ENCODE results near the gene CCL15.

Gene CCL15

DNA sequence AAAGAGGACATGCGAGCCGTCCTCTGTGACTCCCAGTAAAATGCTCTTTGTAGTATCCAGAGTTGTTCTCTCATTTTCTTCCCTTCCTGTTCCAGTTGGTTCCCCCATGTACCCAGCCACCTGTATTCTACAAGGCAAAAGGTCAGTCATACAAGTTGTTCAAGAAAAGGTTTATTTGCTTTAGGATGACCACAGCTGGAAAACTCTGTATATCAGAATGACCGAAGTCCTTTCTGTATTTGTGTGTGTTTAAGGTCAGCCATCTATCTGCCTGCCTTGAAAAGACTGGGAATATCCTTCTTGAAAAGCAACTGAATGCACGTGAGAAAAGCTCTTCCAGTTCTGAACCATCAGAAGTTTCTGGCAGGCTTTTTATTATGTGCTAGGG lies 28.4 kb downstream of the CCL15 start:
- H3K9me3 ChIP-seq (ENCODE audit: control insufficient read depth, low read length) = no peaks in the 10 kb centered on the region
- 98 to 100% methylated on average over 3 to 4 of the region's 4 CpGs for WGBS, 2 experiments (ENCODE audit: insufficient coverage in 2 of 2)
- H3K4me3 ChIP-seq (ENCODE audit: extremely low read depth, insufficient read depth, low read length, poor library complexity, severe bottlenecking) = no peak overlapping the region
- no peaks in the 10 kb centered on the region for H3K36me3 ChIP-seq (ENCODE audit: control insufficient read depth, insufficient read depth, low read length)
- H3K27ac ChIP-seq (ENCODE audit: low read depth, low read length, severe bottlenecking) = no peak overlapping the region
- peaks cover 13% of the 10 kb centered on the region for H3K4me1 ChIP-seq (ENCODE audit: control insufficient read depth, insufficient read depth, low read length, poor library complexity, severe bottlenecking)

DNA sequence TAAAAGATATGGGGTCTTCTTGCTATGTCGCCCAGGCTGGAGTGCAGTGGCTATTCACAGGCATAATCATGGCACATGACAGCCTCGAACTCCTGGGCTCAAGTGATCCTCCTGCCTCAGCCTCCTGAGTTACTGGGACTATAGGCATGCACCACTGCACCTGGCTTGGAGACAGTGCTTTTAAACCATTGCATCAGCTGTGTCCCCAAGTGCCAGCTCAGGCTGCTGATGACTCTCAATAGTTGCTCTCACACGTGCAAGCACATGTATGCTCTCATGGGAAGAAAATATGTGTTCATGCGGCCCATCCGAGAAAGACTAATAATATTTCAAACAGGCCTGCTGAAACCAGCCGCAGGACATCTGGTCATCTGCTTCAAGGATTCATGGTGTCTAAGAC lies 28.8 kb downstream of the CCL15 start:
- Histone ChIP-seq H3K27ac (ENCODE audit: low read depth, low read length, severe bottlenecking) (no peak overlapping the region), H3K4me3 (ENCODE audit: extremely low read depth, insufficient read depth, low read length, poor library complexity, severe bottlenecking) (no peak overlapping the region)
- WGBS, 2 experiments (ENCODE audit: insufficient coverage in 2 of 2) = 92 to 97% methylated on average over 6 of the region's 6 CpGs

DNA sequence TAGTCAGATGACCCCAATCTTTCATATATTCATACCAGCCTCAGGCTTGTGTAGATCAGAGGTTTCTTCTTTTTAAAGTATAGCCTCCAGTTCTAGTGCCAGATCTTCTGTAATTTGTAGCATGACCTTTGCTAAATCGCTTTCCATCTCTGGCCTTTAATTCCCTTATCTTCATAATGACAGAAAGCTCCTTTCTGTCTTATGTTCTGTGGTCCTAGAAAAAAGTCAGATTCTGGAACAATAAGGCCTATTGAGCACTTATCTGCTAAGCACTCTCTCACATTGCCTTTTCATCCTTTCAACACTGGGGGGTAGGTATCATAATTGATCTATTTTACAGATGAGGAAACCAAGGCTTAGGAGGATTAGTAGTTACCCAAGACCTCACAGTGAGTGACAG lies 29.3 kb downstream of the CCL15 start:
- no peak overlapping the region for H3K4me3 ChIP-seq (ENCODE audit: extremely low read depth, insufficient read depth, low read length, poor library complexity, severe bottlenecking)
- no peaks in the 10 kb centered on the region for H3K36me3 ChIP-seq (ENCODE audit: control insufficient read depth, insufficient read depth, low read length)
- no peak overlapping the region for H3K27ac ChIP-seq (ENCODE audit: low read depth, low read length, severe bottlenecking)
- H3K4me1 ChIP-seq (ENCODE audit: control insufficient read depth, insufficient read depth, low read length, poor library complexity, severe bottlenecking) = peaks cover 13% of the 10 kb centered on the region
- WGBS, 2 experiments (ENCODE audit: insufficient coverage in 2 of 2) = 80% methylated on average over 1 of the region's 1 CpG; no CpG with 5 or more reads in 1 of the 2 experiments
- no peaks in the 10 kb centered on the region for H3K9me3 ChIP-seq (ENCODE audit: control insufficient read depth, low read length)

More for the DNA sequence above, 28.8 kb downstream of the CCL15 start:
- H3K4me1 ChIP-seq (ENCODE audit: control insufficient read depth, insufficient read depth, low read length, poor library complexity, severe bottlenecking) = peaks cover 13% of the 10 kb centered on the region
- no peaks in the 10 kb centered on the region for H3K9me3 ChIP-seq (ENCODE audit: control insufficient read depth, low read length)
- H3K36me3 ChIP-seq (ENCODE audit: control insufficient read depth, insufficient read depth, low read length) = no peaks in the 10 kb centered on the region

DNA sequence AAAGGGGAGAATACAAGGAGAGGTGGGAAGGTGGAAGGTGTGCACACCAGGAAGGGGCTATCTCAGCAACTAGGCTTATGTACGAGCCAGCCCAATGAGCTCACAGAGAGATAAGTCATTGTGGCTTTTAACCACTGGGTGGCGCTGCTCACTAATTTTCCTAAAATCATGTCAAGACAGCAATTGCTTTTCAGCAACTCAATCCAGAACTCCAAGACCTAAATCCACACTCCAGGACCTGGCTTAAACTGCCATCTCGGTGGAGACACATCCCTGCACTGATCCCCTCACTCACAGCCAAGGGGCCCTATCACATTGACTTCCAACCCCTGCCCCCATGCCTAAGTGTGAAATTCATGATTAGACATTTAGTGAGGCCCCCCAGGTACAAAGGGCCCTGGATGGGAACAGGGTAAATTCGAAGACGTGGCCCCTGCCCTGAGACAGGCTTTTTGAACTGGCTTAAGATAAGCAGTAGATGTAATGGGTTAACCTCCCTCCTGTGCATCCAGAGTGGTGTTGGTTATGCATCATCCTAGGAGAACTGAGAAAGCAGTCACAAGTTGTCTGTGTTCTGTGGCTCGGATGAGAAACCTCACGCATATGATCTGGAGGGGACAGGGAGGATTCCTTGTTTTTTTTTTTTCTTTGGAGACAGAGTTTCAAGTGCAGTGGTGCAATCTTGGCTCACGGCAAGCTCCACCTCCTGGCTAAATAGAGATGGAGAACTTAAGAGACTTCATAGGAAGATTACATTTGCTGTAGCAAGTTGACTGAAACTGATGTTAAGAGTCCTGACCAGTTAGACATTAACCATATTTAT lies 31.6 kb downstream of the CCL15 start:
- H3K4me1 ChIP-seq (ENCODE audit: control insufficient read depth, insufficient read depth, low read length, poor library complexity, severe bottlenecking) = peaks cover 13% of the 10 kb centered on the region
- no peaks in the 10 kb centered on the region for H3K36me3 ChIP-seq (ENCODE audit: control insufficient read depth, insufficient read depth, low read length)
- no peak overlapping the region for H3K4me3 ChIP-seq (ENCODE audit: extremely low read depth, insufficient read depth, low read length, poor library complexity, severe bottlenecking)
- H3K27ac ChIP-seq (ENCODE audit: low read depth, low read length, severe bottlenecking) = no peak overlapping the region
- no peaks in the 10 kb centered on the region for H3K9me3 ChIP-seq (ENCODE audit: control insufficient read depth, low read length)
- 49 to 69% methylated on average over 6 to 7 of the region's 8 CpGs for WGBS, 2 experiments (ENCODE audit: insufficient coverage in 2 of 2)

DNA sequence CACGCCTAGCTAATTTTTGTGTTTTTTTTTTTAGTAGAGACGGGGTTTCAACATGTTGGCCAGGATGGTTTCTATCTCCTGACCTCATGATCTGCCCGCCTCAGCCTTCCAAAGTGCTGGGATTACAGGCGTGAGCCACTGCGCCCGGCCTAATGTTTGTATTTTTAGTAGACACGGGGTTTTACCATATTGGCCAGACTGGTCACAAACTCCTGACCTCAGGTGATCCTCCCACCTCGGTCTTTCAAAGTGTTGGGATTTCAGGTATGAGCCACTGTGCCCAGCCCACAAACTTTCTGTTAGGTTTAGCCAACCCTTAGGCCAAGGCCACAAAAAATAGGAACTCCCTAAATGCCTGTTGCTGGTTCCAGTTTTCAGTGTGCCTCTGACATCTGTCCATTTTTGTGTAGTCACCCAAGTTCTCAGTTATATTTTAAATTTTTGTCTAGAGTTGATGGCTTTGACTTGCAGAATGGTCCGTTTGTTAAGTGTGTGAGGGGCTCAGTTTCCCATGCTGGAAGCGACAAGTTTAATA lies 32.8 kb downstream of the CCL15 start:
- Histone ChIP-seq H3K27ac (ENCODE audit: low read depth, low read length, severe bottlenecking) (no peak overlapping the region), H3K36me3 (ENCODE audit: control insufficient read depth, insufficient read depth, low read length) (no peaks in the 10 kb centered on the region), H3K4me1 (ENCODE audit: control insufficient read depth, insufficient read depth, low read length, poor library complexity, severe bottlenecking) (peaks cover 6% of the 10 kb centered on the region), H3K4me3 (ENCODE audit: extremely low read depth, insufficient read depth, low read length, poor library complexity, severe bottlenecking) (no peak overlapping the region), H3K9me3 (ENCODE audit: control insufficient read depth, low read length) (no peaks in the 10 kb centered on the region)
- 91 to 94% methylated on average over 8 of the region's 10 CpGs for WGBS, 2 experiments (ENCODE audit: insufficient coverage in 2 of 2)

DNA sequence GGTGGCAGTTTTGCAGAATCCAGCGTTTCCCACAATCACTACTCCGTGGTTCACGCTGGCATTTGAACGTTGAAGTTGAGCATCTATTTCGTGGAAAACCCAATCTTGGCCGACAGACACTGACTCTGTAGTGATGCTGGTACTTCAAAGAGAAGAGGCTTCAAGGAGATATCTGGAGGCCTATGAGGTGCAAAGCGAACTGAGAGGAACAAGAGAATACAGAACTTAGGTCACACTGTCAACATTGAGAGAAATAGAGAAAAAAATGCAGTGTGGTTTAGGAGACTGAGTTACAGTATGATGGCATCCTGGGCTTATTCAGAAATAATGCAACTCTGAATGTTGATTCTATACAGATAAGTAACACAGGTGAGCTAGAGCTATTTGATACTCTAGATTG lies 36.1 kb downstream of the CCL15 start:
- WGBS, 2 experiments (ENCODE audit: insufficient coverage in 2 of 2) = 89 to 99% methylated on average over 7 of the region's 7 CpGs
- Histone ChIP-seq H3K4me1 (ENCODE audit: control insufficient read depth, insufficient read depth, low read length, poor library complexity, severe bottlenecking) (no peaks in the 10 kb centered on the region), H3K27ac (ENCODE audit: low read depth, low read length, severe bottlenecking) (no peak overlapping the region), H3K4me3 (ENCODE audit: extremely low read depth, insufficient read depth, low read length, poor library complexity, severe bottlenecking) (no peak overlapping the region), H3K9me3 (ENCODE audit: control insufficient read depth, low read length) (no peaks in the 10 kb centered on the region), H3K36me3 (ENCODE audit: control insufficient read depth, insufficient read depth, low read length) (no peaks in the 10 kb centered on the region)

DNA sequence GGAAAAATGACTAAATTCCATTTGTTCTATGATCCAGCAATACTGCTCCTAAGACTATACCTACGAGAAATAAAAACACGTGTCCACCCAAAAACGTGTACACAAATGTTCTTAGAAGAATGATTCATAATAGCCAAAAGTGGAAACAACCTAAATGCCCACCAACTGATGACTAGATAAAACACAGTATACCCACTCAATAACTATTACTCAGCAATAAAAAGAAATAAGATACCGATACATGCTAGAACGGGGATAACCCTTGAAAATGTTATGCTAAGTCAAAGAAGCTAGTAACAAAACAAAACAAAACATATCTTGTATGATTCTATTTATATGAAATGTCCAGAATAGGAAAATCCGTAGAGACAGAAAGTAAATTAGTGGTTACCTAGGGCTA lies 37.7 kb downstream of the CCL15 start:
- H3K36me3 ChIP-seq (ENCODE audit: control insufficient read depth, insufficient read depth, low read length) = no peaks in the 10 kb centered on the region
- no peak overlapping the region for H3K4me3 ChIP-seq (ENCODE audit: extremely low read depth, insufficient read depth, low read length, poor library complexity, severe bottlenecking)
- WGBS, 2 experiments (ENCODE audit: insufficient coverage in 2 of 2) = 74 to 89% methylated on average over 1 to 3 of the region's 6 CpGs
- H3K4me1 ChIP-seq (ENCODE audit: control insufficient read depth, insufficient read depth, low read length, poor library complexity, severe bottlenecking) = no peaks in the 10 kb centered on the region
- H3K27ac ChIP-seq (ENCODE audit: low read depth, low read length, severe bottlenecking) = no peak overlapping the region
- H3K9me3 ChIP-seq (ENCODE audit: control insufficient read depth, low read length) = no peaks in the 10 kb centered on the region

DNA sequence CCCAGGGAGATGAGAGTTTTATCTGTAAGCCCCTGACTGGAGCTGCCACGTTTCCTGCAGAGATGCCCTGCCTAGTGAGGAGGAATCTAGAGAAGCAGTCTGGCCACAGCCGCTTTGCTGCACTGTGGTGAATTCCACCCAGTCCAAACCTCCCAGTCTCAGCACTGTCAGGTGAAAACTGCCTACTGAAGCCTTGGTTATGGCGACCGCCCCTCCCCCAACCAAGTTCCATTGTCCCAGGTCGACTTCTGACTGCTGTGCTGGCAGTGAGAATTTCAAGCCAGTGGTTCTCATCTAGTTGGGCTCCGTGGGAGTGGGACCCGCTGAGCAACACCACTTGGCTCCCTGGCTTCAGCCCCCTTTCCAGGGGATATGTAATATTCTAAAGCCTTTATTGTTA lies 47.6 kb downstream of the CCL15 start:
- no peak overlapping the region for H3K27ac ChIP-seq (ENCODE audit: low read depth, low read length, severe bottlenecking)
- WGBS, 2 experiments (ENCODE audit: insufficient coverage in 2 of 2) = 59 to 71% methylated on average over 4 to 7 of the region's 7 CpGs
- no peak overlapping the region for H3K4me3 ChIP-seq (ENCODE audit: extremely low read depth, insufficient read depth, low read length, poor library complexity, severe bottlenecking)
- no peaks in the 10 kb centered on the region for H3K4me1 ChIP-seq (ENCODE audit: control insufficient read depth, insufficient read depth, low read length, poor library complexity, severe bottlenecking)
- H3K36me3 ChIP-seq (ENCODE audit: control insufficient read depth, insufficient read depth, low read length) = no peaks in the 10 kb centered on the region
- no peaks in the 10 kb centered on the region for H3K9me3 ChIP-seq (ENCODE audit: control insufficient read depth, low read length)

DNA sequence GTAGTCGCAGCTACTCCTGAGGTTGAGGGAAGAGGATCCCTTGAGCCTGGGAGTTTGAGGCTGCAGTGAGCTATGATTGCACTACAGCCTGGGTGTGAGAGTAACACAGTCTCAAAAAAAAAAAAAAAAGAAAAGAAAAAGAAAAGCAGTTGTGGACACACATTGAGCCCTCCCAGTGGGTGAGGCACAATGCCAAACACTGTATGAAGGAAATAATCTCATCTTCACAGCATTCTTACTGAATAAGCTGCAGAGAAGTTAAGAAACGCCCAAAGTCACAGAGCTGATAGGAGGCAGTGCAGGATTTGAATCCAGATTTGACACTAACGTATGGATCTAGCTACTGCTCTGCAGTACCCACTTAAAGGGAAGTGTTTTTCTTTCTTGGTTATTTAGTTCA lies 52.0 kb downstream of the CCL15 start:
- Histone ChIP-seq H3K27ac (ENCODE audit: low read depth, low read length, severe bottlenecking) (no peak overlapping the region), H3K36me3 (ENCODE audit: control insufficient read depth, insufficient read depth, low read length) (no peaks in the 10 kb centered on the region), H3K4me1 (ENCODE audit: control insufficient read depth, insufficient read depth, low read length, poor library complexity, severe bottlenecking) (peaks cover 1% of the 10 kb centered on the region), H3K9me3 (ENCODE audit: control insufficient read depth, low read length) (no peaks in the 10 kb centered on the region), H3K4me3 (ENCODE audit: extremely low read depth, insufficient read depth, low read length, poor library complexity, severe bottlenecking) (no peak overlapping the region)
- 90 to 93% methylated on average over 2 to 3 of the region's 3 CpGs for WGBS, 2 experiments (ENCODE audit: insufficient coverage in 2 of 2)

DNA sequence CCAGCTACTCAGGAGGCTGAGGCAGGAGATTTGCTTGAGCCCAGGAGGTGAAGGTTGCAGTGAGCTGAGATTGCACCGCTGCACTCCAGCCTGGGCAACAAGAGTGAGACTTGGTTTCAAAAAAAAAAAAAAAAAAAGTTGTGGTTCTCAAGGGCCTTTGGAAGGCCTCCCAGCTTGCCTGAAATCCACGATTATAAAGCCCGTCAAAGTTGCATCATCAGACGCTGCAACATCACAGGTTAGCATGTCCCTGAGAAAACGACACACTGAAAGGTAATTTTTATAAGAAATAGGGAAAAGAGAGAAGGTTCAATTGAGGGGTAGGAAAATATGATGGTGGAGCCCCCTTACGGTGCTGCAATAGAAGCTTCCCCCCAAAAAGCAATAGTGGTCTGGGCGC lies 53.3 kb downstream of the CCL15 start:
- WGBS, 2 experiments (ENCODE audit: insufficient coverage in 2 of 2) = 93 to 95% methylated on average over 6 of the region's 7 CpGs
- Histone ChIP-seq H3K9me3 (ENCODE audit: control insufficient read depth, low read length) (no peaks in the 10 kb centered on the region), H3K4me1 (ENCODE audit: control insufficient read depth, insufficient read depth, low read length, poor library complexity, severe bottlenecking) (peaks cover 9% of the 10 kb centered on the region), H3K36me3 (ENCODE audit: control insufficient read depth, insufficient read depth, low read length) (no peaks in the 10 kb centered on the region), H3K4me3 (ENCODE audit: extremely low read depth, insufficient read depth, low read length, poor library complexity, severe bottlenecking) (no peak overlapping the region), H3K27ac (ENCODE audit: low read depth, low read length, severe bottlenecking) (no peak overlapping the region)

Measured in mesodermal cell (in vitro differentiated cells).